ENCODE data around the gene PTGIR. TPM values are rescaled to one million over a fixed set of nuclear protein-coding genes. Genes with fewer than 3 reads are reported as not detected.
A peak's percentile ranks its signal among the peaks of the same experiment; 100 is the strongest.

The PTGIR gene
- total RNA-seq, 1 donor = 2.5 TPM

DNA sequence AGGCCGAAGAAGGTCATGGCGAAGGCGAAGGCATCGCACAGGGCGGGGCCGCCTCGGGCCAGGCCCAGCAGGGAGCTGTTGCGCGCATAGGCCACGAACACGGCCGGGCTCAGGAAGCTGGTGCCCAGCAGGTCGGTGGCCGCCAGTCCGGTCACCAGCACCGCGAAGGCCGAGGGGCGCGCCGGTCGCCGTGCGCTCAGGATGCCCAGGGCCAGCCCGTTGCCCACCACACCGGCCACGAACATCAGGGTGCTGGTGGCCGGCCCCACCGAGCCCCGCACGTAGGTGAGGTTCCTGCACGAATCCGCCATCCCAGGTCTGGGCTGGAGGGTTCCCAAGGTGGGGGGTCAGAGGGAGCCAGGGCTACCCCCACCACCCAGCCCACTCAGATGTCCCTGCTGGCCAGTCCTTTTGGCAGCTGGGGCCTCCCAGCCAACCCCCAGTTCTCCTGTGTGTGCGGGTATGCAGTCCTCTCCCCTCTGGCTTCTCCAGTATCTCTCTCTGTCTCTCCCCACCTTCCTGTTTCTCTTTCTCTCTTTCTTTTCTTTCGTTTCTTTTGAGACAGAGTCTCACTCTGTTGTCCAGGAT lies 880 bp downstream of the PTGIR start:
- Histone ChIP-seq H3K4me1 (ENCODE audit: insufficient read depth, low read length) (peaks cover 50% of the 10 kb centered on the region), H3K4me2 (ENCODE audit: insufficient read depth, low read length) (peak overlapping the region; percentile 87), H3K9me3 (ENCODE audit: low read depth, low read length) (no peaks in the 10 kb centered on the region), H3K27ac (ENCODE audit: low read depth, low read length) (no peak overlapping the region), H3K79me2 (ENCODE audit: insufficient read depth, low read length) (peaks cover 16% of the 10 kb centered on the region), H3K27me3 (ENCODE audit: insufficient read depth, low read length) (no peaks in the 10 kb centered on the region), H2AFZ (ENCODE audit: low read length) (no peak overlapping the region), H3K4me3 (ENCODE audit: insufficient read depth, low read length) (peak overlapping the region; percentile 65), H4K20me1 (ENCODE audit: insufficient read depth, low read length) (no peaks in the 10 kb centered on the region), H3K36me3 (ENCODE audit: insufficient read depth, low read length) (no peaks in the 10 kb centered on the region)
- TF ChIP-seq, protein P1, sequence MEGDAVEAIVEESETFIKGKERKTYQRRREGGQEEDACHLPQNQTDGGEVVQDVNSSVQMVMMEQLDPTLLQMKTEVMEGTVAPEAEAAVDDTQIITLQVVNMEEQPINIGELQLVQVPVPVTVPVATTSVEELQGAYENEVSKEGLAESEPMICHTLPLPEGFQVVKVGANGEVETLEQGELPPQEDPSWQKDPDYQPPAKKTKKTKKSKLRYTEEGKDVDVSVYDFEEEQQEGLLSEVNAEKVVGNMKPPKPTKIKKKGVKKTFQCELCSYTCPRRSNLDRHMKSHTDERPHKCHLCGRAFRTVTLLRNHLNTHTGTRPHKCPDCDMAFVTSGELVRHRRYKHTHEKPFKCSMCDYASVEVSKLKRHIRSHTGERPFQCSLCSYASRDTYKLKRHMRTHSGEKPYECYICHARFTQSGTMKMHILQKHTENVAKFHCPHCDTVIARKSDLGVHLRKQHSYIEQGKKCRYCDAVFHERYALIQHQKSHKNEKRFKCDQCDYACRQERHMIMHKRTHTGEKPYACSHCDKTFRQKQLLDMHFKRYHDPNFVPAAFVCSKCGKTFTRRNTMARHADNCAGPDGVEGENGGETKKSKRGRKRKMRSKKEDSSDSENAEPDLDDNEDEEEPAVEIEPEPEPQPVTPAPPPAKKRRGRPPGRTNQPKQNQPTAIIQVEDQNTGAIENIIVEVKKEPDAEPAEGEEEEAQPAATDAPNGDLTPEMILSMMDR (IDR thresholded peaks at IDR 0.05; ENCODE audit: extremely low read depth, low read depth, low read length) = no peak
- DNase-seq (ENCODE audit: insufficient read length, low spot score, missing footprints) = peak; percentile 57

GRCh38 chr19:46622118-46622446 lies 2.8 kb downstream of the PTGIR start:
- H3K4me1 ChIP-seq (ENCODE audit: insufficient read depth, low read length) = peaks cover 55% of the 10 kb centered on the region
- no peaks in the 10 kb centered on the region for H3K36me3 ChIP-seq (ENCODE audit: insufficient read depth, low read length)
- H3K79me2 ChIP-seq (ENCODE audit: insufficient read depth, low read length) = peaks cover 16% of the 10 kb centered on the region
- H4K20me1 ChIP-seq (ENCODE audit: insufficient read depth, low read length) = no peaks in the 10 kb centered on the region
- no peak overlapping the region for H2AFZ ChIP-seq (ENCODE audit: low read length)
- H3K27ac ChIP-seq (ENCODE audit: low read depth, low read length) = peak overlapping the region; percentile 86
- DNase-seq (ENCODE audit: insufficient read length, low spot score, missing footprints) = no peak
- TF ChIP-seq, protein P1 (IDR thresholded peaks at IDR 0.05; ENCODE audit: extremely low read depth, low read depth, low read length) = no peak
- no peaks in the 10 kb centered on the region for H3K9me3 ChIP-seq (ENCODE audit: low read depth, low read length)
- no peaks in the 10 kb centered on the region for H3K27me3 ChIP-seq (ENCODE audit: insufficient read depth, low read length)
- H3K4me3 ChIP-seq (ENCODE audit: insufficient read depth, low read length) = no peak overlapping the region
- peak overlapping the region; percentile 78 for H3K4me2 ChIP-seq (ENCODE audit: insufficient read depth, low read length)

DNA sequence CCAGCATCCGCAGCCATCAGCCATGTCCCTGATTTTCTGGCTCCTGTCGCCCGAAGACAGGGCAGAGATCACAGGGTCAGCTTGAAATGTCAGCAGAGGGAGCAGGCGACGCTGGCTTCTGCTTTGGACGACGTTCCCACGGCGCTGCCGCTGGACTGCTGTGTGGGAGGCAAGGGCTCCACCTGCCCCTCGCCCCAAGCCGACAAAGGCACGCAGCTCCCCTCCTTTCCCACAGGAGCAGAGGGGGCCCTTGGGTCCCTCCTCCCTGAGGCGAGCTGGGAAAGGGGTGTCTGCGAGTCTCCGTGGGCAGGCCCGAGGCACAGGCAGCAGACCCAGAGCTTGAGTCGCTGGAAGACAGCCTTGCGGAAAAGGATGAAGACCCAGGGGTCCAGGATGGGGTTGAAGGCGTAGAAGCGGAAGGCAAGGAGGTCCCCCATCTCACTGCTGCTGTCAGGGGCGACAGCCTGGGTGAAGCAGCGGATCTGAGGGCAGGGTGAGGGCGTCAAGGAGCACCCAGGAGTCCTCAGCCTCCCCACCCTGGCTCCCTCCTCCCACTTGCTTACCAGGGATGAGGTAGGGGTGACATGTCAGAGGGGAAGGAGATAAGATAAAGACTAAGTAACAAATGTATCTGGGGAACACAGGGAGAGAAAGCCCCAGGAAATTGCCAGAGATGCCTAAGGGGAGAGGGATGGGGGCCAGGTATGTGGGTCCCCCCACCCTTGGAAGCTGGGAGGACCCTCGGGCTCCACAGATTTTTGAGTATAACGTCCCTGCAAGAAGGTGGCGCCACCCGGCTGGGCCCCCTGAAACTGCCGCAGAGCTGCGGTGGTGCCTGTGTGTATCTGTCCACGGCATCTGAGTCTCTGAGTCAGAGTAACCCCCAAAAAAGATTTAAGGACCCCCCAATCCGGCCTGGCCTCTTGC lies 3.4 kb downstream of the PTGIR start:
- no peaks in the 10 kb centered on the region for H3K36me3 ChIP-seq (ENCODE audit: insufficient read depth, low read length)
- H3K4me3 ChIP-seq (ENCODE audit: insufficient read depth, low read length) = peak overlapping the region; percentile 44
- no peaks in the 10 kb centered on the region for H3K27me3 ChIP-seq (ENCODE audit: insufficient read depth, low read length)
- peaks cover 61% of the 10 kb centered on the region for H3K4me1 ChIP-seq (ENCODE audit: insufficient read depth, low read length)
- peak overlapping the region; percentile 78 for H3K4me2 ChIP-seq (ENCODE audit: insufficient read depth, low read length)
- H3K27ac ChIP-seq (ENCODE audit: low read depth, low read length) = peak overlapping the region; percentile 86
- peaks cover 16% of the 10 kb centered on the region for H3K79me2 ChIP-seq (ENCODE audit: insufficient read depth, low read length)
- peak; percentile 87 for DNase-seq (ENCODE audit: insufficient read length, low spot score, missing footprints)
- H4K20me1 ChIP-seq (ENCODE audit: insufficient read depth, low read length) = no peaks in the 10 kb centered on the region
- TF ChIP-seq, protein P1 (IDR thresholded peaks at IDR 0.05; ENCODE audit: extremely low read depth, low read depth, low read length) = peak; percentile 15
- no peaks in the 10 kb centered on the region for H3K9me3 ChIP-seq (ENCODE audit: low read depth, low read length)
- peak overlapping the region; percentile 80 for H2AFZ ChIP-seq (ENCODE audit: low read length)

DNA sequence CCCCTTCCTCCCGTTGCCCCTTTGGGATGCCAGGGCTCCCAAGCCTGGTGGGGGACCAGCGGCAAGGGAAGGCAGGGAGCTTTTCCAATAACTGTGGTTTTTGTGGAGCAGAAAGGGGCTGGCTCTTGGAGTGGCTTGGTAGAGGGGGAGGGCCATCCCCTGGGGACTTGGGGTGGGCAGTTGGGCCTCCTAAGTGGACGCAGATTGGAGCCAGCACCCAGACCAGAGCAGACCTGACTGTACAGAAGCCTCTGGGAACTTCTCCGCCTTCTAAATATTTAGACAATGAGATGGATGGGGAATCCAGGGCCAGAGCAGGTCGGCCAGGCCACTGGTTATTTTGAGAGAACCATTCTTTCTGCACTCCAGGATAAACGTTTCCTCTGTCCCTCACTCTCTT lies 4.2 kb downstream of the PTGIR start:
- Histone ChIP-seq H3K4me2 (ENCODE audit: insufficient read depth, low read length) (peak overlapping the region; percentile 78), H3K9me3 (ENCODE audit: low read depth, low read length) (no peaks in the 10 kb centered on the region), H3K36me3 (ENCODE audit: insufficient read depth, low read length) (no peaks in the 10 kb centered on the region), H3K4me1 (ENCODE audit: insufficient read depth, low read length) (peaks cover 57% of the 10 kb centered on the region), H3K27ac (ENCODE audit: low read depth, low read length) (peak overlapping the region; percentile 86), H2AFZ (ENCODE audit: low read length) (peak overlapping the region; percentile 80), H3K79me2 (ENCODE audit: insufficient read depth, low read length) (peaks cover 16% of the 10 kb centered on the region), H3K4me3 (ENCODE audit: insufficient read depth, low read length) (peak overlapping the region; percentile 44), H4K20me1 (ENCODE audit: insufficient read depth, low read length) (no peaks in the 10 kb centered on the region), H3K27me3 (ENCODE audit: insufficient read depth, low read length) (no peaks in the 10 kb centered on the region)
- DNase-seq (ENCODE audit: insufficient read length, low spot score, missing footprints) = peak; percentile 96
- TF ChIP-seq, protein P1 (IDR thresholded peaks at IDR 0.05; ENCODE audit: extremely low read depth, low read depth, low read length) = no peak

All from osteoblast (primary cell).